ENCODE data around the gene KRT26.

KRT26 gene

GRCh38 chr17:40726919-40727318 lies 45.1 kb downstream of the KRT26 start:
- no peak for DNase-seq

- DNase-seq, result no peak
Observed at GRCh38 chr17:40724656-40725055, 47.3 kb downstream of the KRT26 start.

- DNase-seq, result no peak
Observed at GRCh38 chr17:40722241-40722640, 49.8 kb downstream of the KRT26 start.

- no peak for DNase-seq
Observed at GRCh38 chr17:40720899-40721298, 51.1 kb downstream of the KRT26 start.

- no peak for DNase-seq
Observed at GRCh38 chr17:40718930-40719329, 53.1 kb downstream of the KRT26 start.

GRCh38 chr17:40717776-40718175 lies 54.2 kb downstream of the KRT26 start:
- DNase-seq, result no peak
